GM23248 (cell line): Measurements from ENCODE around the gene MESD.

Experiments
- EZH2 ChIP-seq: fragments of 200-600 bp; sonication (generic); IDR thresholded peaks from 2 replicates; pipeline ENCODE4 v1.6.1; 2018; ENCODE audit warnings: antibody characterized with exemption, mild to moderate bottlenecking; ENCODE audit not compliant: insufficient read depth, poor library complexity, severe bottlenecking
- EZH2phosphoT487 ChIP-seq: fragments of 200-600 bp; sonication (generic); IDR thresholded peaks from 2 replicates; pipeline ENCODE4 v1.6.1; 2018; ENCODE audit warnings: antibody characterized with exemption, moderate library complexity, mild to moderate bottlenecking, low read depth; ENCODE audit not compliant: insufficient read depth

DNA sequence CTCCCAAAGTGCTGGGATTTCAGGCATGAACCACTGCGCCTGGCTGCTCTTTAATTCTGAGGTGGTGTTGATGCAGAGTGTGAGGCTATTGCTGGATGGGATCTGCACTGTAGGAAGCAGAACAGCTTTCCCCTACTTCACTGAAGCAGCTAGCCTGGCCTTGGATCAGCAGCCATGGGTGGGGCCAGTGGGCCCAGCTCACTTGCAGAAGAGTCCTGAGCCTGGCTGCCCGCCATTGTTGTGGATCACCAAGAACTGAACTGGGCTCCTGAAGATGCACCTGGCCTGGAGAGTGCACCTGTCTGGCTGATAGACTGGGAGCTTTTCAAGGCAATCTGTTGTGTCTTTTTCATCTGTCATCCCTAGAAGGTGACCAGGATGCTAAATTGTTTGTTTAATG is 23.0 kb upstream of the MESD start:
- TF ChIP-seq EZH2: no peak
- no peak for TF ChIP-seq EZH2phosphoT487
